Ecto neural progenitor cell (in vitro differentiated cells): ENCODE data around the gene FHOD3.

Source experiments
- DNase-seq: peaks from one replicate; pipeline ENCODE4 v3.0.0-alpha.2; 2018; ENCODE audit warnings: low spot score

Gene FHOD3

GRCh38 chr18:36594621-36595020 lies 297.1 kb downstream of the FHOD3 start:
- DNase-seq = no peak

GRCh38 chr18:36595046-36595817 lies 297.7 kb downstream of the FHOD3 start:
- no peak for DNase-seq

- no peak for DNase-seq
Measured at GRCh38 chr18:36595818-36596215, 298.3 kb downstream of the FHOD3 start.

GRCh38 chr18:36597636-36598035 lies 300.1 kb downstream of the FHOD3 start:
- DNase-seq = no peak

GRCh38 chr18:36600548-36600947 lies 303.0 kb downstream of the FHOD3 start:
- DNase-seq = no peak

GRCh38 chr18:36601316-36601715 lies 303.8 kb downstream of the FHOD3 start:
- no peak for DNase-seq

GRCh38 chr18:36602071-36602470 lies 304.6 kb downstream of the FHOD3 start:
- no peak for DNase-seq

- DNase-seq = no peak
Measured at GRCh38 chr18:36602620-36603019, 305.1 kb downstream of the FHOD3 start.

- no peak for DNase-seq
Measured at GRCh38 chr18:36608107-36608506, 310.6 kb downstream of the FHOD3 start.

- DNase-seq = no peak
Measured at GRCh38 chr18:36610258-36610657, 312.7 kb downstream of the FHOD3 start.

- DNase-seq = no peak
Measured at GRCh38 chr18:36610661-36611060, 313.1 kb downstream of the FHOD3 start.

GRCh38 chr18:36613069-36613468 lies 315.6 kb downstream of the FHOD3 start:
- DNase-seq = no peak

GRCh38 chr18:36613810-36614209 lies 316.3 kb downstream of the FHOD3 start:
- DNase-seq = no peak

GRCh38 chr18:36620788-36621187 lies 323.3 kb downstream of the FHOD3 start:
- no peak for DNase-seq

- no peak for DNase-seq
Measured at GRCh38 chr18:36622610-36623009, 325.1 kb downstream of the FHOD3 start.

GRCh38 chr18:36623091-36623490 lies 325.6 kb downstream of the FHOD3 start:
- no peak for DNase-seq

- no peak for DNase-seq
Measured at GRCh38 chr18:36623681-36624190, 326.2 kb downstream of the FHOD3 start.

GRCh38 chr18:36624451-36625167 lies 327.1 kb downstream of the FHOD3 start:
- DNase-seq = no peak

GRCh38 chr18:36625386-36625785 lies 327.9 kb downstream of the FHOD3 start:
- DNase-seq = no peak

GRCh38 chr18:36627637-36628036 lies 330.1 kb downstream of the FHOD3 start:
- no peak for DNase-seq

GRCh38 chr18:36628435-36629137 lies 331.1 kb downstream of the FHOD3 start:
- DNase-seq = no peak

- no peak for DNase-seq
Measured at GRCh38 chr18:36629138-36629530, 331.6 kb downstream of the FHOD3 start.

GRCh38 chr18:36629836-36630235 lies 332.3 kb downstream of the FHOD3 start:
- DNase-seq = no peak
